HG03139 (cell line): ENCODE measurements around the gene CSE1L.
"Not testable (repeated sequence)": the region's sequence is repeated elsewhere in the genome, so short reads cannot be mapped to it uniquely, and the experiment has no call there.

Experiments
- ATAC-seq: cut with Tn5 transposase; IDR thresholded peaks from one replicate; pipeline ENCODE4 v1.9.1; 2021; ENCODE audit not compliant: unreplicated experiment

Gene CSE1L

DNA sequence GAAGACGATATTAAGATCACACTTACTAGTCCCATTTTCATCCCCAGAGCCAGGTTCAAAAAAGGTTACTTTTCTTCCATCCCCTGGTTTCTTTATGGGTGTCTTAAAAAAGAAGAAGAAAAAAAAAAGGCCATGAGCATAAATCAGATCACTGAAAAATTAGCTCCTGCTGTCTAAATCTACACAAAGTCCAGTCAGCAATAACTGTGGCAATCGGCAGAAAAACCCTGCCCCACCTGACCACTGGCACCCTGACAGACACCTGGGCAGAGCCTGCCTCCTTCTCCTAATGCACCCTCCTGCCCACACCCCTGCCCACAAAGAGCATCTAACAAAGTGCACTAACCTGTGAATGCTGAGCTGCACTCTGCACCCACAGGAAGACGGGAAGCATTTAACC, 72.2 kb downstream of the CSE1L start:
- no peak for ATAC-seq

DNA sequence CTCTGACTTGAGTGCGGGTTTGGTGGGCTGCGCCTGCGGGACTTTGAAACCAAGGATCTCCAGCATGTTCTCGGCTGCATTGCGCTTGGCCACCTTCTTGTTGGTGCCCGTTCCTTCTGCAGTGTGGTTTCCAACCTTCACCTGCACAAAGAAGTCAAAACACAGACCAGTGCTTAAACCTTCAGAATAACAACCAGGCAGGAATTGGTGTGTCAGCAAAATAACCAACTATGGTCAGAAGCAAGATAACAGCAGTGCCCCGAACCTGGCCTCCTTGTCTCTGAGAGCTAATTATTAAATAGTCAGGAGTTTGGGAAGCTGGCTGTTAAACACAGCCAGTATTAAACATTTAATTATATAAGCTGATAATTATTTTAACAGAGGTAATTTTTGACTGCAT, 73.9 kb downstream of the CSE1L start:
- ATAC-seq = no peak

DNA sequence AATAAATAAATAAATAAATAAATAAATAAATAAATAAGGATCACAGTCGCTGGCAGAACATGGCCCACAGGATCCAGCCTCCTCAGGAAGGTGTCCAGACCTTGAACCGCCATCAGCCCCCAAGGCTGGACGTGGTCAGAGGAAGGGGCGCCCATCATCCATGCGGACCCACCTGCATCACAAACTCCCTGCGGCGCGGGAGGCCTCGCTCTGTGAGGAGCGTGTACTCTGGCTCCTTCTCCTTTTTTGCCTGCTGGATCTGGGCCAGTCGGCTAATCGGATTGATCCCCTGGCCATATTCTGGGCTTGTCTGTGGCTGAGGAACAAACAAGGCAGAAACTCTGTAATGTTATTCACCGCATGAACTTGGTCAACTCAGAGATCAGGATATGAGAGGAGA, 76.8 kb downstream of the CSE1L start:
- no peak for ATAC-seq

DNA sequence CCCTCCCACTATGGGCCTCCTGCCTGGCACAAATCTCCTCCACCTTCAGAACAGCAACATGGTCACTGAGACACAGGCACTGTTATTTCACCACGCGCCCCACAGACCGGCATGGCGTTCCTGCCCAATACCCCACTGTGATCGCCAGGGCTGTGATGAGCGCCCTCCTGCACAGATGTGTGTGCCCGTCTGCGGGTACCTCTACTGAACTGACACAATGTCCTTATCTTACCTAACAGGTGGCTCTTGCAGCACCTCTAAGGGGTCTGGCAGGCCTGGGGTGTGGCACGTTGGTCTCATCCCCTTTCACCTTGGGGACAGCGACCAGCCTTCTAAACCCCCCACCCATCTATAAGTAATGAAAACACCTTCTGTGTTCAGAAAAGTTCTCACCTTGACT, 77.9 kb downstream of the CSE1L start:
- ATAC-seq = no peak

DNA sequence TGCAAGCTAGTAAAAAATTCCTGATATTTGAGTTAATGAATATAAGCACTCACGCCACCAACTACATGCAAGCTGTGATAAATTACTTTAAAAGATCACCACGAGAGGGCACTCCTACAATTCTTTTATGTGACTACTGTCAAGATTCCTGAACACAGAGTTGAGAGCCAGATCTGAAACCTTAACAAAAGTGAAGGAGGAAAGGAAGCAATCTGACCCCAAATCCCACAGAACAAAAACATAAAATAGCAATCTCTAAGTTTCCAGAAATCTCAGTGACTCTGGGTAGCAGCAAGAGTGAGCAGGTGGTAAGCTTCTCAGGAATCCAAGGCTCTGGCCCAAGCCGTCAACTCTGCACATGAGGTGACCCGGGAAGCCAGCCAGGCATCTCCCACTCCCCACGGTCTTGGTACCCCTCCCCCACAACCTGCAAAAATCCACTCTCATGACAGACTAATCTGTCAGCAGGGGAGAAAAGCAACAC, 86.9 kb downstream of the CSE1L start:
- ATAC-seq = no peak

- ATAC-seq = no peak
These were observed 87.5 kb downstream of the CSE1L start for GRCh38 chr20:49133571-49133970.

DNA sequence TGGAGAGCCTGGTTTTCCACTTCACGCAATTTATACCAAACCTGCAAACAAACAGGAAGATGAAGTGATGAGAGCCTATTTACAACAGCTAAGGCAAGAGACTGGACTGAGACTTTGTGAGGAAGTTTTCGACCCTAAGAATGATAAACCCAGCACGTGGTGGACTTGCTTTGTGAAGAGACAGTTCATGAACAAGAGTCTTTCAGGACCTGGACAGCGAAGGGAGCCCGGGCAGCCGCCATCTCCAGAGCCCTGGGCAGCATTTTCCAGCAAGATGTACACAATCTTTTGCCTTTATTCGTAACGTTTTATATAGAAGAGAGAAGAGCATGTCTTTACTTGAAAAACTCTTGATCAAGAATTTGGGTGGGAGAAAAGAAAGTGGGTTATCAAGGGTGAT, 88.7 kb downstream of the CSE1L start:
- not testable (repeated sequence) for ATAC-seq

- ATAC-seq = no peak
These were observed 90.9 kb downstream of the CSE1L start for GRCh38 chr20:49136817-49137571.

DNA sequence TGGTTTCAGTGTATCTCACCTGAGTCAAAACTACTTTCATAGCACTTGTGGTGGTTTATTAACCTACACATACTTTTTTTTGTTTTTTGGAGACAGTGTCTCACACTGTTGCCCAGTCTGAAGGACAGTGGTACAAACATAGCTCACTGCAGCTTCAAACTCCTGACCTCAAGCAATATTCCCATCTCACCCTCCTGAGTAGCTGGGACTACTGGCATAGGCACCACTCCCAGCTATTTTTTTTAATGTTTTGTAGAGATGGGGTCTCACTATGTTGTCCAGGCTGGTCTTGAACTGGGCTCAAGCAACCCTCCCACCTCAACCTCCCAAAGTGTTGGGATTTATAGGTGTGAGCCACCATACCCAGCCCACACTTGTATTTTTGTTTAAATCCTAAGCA, 92.3 kb downstream of the CSE1L start:
- ATAC-seq = no peak

GRCh38 chr20:49140411-49140810, 94.3 kb downstream of the CSE1L start:
- ATAC-seq = no peak

DNA sequence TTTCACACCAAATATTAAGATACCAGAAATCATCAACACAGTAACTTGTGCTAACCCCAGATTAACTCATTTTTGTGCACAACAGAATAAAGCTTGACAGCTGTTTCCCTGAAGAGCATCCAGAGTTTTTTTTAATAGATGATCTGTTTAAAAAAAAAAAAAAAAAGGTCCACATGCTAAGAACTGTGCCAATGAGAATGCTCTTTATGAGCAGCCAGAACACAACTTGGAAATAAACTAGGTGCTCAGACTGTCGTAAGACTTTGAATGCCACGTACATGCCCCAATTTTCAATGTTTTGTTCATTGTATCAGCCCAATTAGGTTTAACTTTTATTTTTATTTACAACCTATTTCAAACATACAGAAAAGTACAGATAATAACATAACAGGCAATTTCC, 94.7 kb downstream of the CSE1L start:
- no peak for ATAC-seq
